GM12864 (cell line): Measurements from ENCODE around the gene MACROD2.

ENCODE experiments used
- DNase-seq: peaks from one replicate; pipeline ENCODE4 v3.0.0-alpha.2; 2011; ENCODE audit warnings: low read depth
- H3K4me3 ChIP-seq: 2 replicates; pipeline ENCODE4 v1.5.1; 2011; ENCODE audit warnings: mild to moderate bottlenecking, low read depth, low read length, control low read depth
- TF ChIP-seq, protein P1 (sequence below): IDR thresholded peaks from 2 replicates; pipeline ENCODE4 v1.5.1; 2011; ENCODE audit warnings: low read depth, mild to moderate bottlenecking, moderate library complexity, low read length, control low read depth, inconsistent platforms; ENCODE audit errors: missing control alignments

The MACROD2 gene

DNA sequence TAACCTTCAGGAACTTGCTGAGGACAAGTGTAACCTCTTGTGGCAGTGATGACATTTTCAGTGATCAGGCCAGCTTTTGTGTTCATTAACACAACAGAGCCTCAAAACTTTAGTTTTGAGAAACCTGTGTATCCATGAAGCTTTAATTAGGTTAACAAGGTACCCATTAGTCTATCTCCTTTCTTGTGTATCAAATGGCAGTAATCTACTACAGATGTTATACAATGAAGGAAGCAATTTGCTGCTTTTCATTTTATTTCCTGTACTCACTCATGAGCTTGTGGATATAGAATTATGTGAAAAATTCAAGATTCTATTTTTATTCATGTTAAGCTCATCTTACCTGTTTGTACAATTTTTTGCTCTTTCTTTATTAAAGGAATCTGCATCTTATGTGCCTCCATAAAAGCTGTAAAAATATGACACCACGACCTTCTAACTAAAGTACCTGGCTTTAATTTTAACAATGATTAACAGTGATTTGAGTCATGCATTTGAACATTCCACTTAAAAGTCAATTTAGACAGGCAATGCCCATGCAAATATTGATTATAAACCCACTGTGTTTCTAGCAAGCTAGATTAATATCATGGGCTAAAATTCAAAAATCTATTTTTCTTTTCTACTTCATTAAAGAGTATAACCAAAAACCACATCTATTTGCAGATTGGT, 1680.6 kb downstream of the MACROD2 start:
- H3K4me3 ChIP-seq: no peak overlapping the region
- DNase-seq: no peak
- TF ChIP-seq, protein P1, sequence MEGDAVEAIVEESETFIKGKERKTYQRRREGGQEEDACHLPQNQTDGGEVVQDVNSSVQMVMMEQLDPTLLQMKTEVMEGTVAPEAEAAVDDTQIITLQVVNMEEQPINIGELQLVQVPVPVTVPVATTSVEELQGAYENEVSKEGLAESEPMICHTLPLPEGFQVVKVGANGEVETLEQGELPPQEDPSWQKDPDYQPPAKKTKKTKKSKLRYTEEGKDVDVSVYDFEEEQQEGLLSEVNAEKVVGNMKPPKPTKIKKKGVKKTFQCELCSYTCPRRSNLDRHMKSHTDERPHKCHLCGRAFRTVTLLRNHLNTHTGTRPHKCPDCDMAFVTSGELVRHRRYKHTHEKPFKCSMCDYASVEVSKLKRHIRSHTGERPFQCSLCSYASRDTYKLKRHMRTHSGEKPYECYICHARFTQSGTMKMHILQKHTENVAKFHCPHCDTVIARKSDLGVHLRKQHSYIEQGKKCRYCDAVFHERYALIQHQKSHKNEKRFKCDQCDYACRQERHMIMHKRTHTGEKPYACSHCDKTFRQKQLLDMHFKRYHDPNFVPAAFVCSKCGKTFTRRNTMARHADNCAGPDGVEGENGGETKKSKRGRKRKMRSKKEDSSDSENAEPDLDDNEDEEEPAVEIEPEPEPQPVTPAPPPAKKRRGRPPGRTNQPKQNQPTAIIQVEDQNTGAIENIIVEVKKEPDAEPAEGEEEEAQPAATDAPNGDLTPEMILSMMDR: no peak

DNA sequence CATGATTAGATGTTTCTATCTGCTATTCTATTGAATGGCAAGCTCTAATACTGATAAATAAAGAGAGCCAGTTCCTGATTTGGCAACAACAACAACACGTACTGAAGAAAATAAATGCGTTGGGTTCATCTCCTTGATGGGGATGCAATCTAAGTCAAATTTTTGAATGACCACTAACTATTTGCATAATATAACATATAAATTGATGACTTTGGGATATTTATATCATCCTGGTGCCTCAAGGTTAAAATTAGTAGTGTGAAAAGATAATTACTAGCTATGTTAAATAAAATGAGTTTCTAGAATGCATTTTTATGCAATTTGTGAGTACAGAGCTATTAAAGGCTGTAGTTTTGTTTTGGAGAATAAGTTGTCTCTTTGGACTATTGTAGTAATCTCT, 1681.5 kb downstream of the MACROD2 start:
- no peak for DNase-seq
- TF ChIP-seq, protein P1: no peak
- no peak overlapping the region for H3K4me3 ChIP-seq

DNA sequence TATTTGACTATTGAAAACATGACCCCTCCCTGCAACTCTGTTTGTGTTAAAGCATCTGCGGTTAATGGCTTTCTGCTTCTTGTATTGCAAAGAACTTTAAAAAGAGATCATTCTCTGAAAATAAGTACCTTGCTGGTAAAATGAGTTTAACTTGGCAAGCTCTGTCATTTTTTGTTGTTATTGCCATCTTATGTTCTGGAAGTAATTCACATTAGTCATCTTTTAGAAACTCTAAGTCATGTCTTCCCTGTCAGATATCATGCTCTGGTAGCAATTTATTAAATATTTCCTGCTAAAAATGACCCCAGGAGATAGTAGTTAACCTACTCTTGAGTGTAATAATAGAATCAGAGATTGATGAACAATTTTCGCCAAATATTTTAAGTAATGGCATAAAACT, 1687.4 kb downstream of the MACROD2 start:
- TF ChIP-seq, protein P1: no peak
- H3K4me3 ChIP-seq: no peak overlapping the region
- no peak for DNase-seq

DNA sequence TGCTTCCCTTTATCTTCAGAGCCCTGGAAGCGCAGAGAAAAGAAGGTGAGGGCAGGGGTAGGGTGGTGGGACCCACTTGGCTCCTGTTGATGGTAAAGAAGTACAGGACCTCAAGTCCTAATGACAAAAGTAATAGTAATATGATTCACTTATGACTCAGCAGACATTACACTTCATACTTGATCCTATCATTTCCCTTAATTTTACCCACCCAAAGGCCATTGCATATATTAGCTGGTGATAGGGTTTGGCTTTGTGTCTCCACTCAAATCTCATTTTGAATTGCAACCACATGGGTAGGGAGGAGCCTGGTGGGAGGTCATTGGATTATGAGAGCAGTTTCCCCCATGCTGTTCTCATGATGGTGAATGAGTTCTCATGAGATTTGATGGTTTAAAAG, 1697.3 kb downstream of the MACROD2 start:
- no peak for DNase-seq
- H3K4me3 ChIP-seq: no peak overlapping the region
- TF ChIP-seq, protein P1: no peak

DNA sequence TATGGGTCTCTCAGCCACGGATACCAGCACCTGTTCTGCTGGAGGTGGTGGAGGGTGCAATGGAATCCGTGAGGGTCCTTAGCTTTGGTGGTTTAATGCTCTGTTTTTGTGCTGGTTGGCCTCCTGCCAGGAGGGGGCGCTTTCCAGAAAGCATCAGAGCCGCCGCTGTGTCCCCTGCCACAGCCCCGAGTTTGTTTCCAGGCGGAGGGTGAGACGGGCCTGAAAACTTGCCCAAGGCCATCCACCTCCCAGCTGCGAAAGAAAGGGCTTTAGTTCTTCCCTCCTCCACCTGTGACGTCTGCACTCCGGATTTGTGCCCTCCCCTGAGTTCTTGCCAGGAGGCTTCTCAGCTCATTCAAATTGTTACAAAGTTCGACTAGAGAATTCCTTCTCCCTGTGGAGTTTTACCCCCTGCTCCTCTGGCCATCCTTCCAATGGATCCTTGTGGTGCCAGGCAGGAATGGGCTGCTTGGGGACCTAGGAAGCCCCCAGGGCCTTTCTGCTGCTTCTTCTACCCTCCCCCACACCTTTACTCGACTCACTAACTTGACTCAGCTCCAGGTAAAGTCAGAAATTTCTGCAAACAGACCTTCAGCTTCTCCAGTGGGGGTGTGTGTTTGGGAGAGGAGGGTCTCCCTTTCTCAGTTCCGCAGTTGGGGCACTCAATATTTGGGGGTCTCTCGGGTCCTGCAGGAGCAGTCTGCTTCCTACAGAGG, 1704.3 kb downstream of the MACROD2 start:
- TF ChIP-seq, protein P1: peak; percentile 36
- no peak for DNase-seq
- H3K4me3 ChIP-seq: no peak overlapping the region

DNA sequence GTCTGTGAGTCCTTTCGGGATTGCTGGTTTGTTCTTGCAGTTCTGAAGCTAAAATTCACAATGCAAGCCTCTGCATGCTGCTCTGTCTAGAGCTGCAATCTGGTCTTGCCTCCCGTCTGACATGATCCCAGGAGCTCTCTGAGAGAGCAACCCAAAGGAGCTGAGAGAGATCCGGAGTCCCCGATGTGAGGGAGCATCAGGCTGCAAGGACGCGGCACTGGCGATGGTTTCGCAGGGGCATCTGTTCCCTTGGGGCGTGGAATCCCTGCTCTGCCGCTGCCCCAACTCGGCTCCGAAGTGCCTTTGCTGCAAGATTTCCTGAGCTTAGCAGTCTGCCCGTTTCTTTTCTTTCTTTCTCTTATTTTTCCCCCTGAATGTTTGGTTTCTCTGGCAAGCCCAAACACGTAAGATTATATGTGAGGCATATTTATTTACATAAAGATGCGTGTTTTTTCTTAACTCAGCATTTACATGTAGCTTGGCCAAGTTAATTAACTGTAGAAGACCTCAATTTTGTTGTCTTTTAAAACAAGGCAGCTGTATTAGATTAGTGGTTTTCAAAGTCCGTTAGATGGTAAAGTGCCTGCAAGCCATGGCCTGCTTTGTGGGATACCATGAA, 1704.9 kb downstream of the MACROD2 start:
- H3K4me3 ChIP-seq: no peak overlapping the region
- no peak for DNase-seq
- TF ChIP-seq, protein P1: no peak
